Measurements from ENCODE around the gene CENPH. TPM values are rescaled to one million over a fixed set of nuclear protein-coding genes. Genes with fewer than 3 reads are reported as not detected.

Gene CENPH
- total and polyA plus RNA-seq, 2 of the 8 experiments (the other 6 are each of a cell fraction or from before 2014, with no cell fraction given), result 69.0 to 82.8 TPM

- no peak overlapping the region for H2AK5ac ChIP-seq (ENCODE audit: low read depth, low read length)
- H2BK120ac ChIP-seq (replicated peaks; ENCODE audit: low read depth, low read length), result no peak overlapping the region
- H2AFZ ChIP-seq (ENCODE audit: low read length), result no peak overlapping the region
- H3K27ac ChIP-seq (ENCODE audit: low read depth, low read length), result no peak overlapping the region
- H3K79me1 ChIP-seq (ENCODE audit: low read depth, low read length), result no peaks in the 10 kb centered on the region; the same call in 1 of the 2 replicates
- no peak overlapping the region for H3K14ac ChIP-seq (ENCODE audit: insufficient read length)
- H3K9me3 ChIP-seq (ENCODE audit: insufficient read depth in 2 of 2, low read depth in 1 of 2, low read length in 1 of 2), result peaks cover 0 to 6% of the 10 kb centered on the region in 2 experiments; a peak in 2 of 4 replicates
- no peak overlapping the region for H3K56ac ChIP-seq (replicated peaks; ENCODE audit: insufficient read length, low read depth, low read length)
- no peaks in the 10 kb centered on the region for H3K23me2 ChIP-seq (ENCODE audit: low read depth, low read length)
- no peak overlapping the region for H3K9ac ChIP-seq (replicated peaks in 1 of 4; ENCODE audit: extremely low read depth in 1 of 4, low read depth in 3 of 4, low read length in 3 of 4)
- TF ChIP-seq CREB1 (IDR thresholded peaks at IDR 0.05) (no peak), RNF2 (IDR thresholded peaks at IDR 0.05; ENCODE audit: borderline replicate concordance, low read depth, low read length, missing control alignments, poor library complexity, severe bottlenecking) (no peak), GABPA (IDR thresholded peaks at IDR 0.05; ENCODE audit: borderline replicate concordance, insufficient read depth, low read length) (no peak), TCF12 (IDR thresholded peaks at IDR 0.05; ENCODE audit: low read depth, low read length) (no peak)
- CTCF ChIA-PET (ENCODE audit: partially characterized antibody), result no interaction called here
- H4K20me1 ChIP-seq (replicated peaks in 1 of 2; ENCODE audit: control insufficient read depth in 1 of 2, insufficient read depth in 2 of 2, low read length in 2 of 2), result peaks cover 0 to 1% of the 10 kb centered on the region in 2 experiments
- DNase-seq (ENCODE audit: low read depth in 1 of 2, low spot score in 2 of 2), result no peak
- no peak for FAIRE-seq
- H3K4ac ChIP-seq (replicated peaks; ENCODE audit: insufficient read length, low read depth, low read length), result no peak overlapping the region
- H4K8ac ChIP-seq (ENCODE audit: extremely low read depth, insufficient read depth, low read length), result no peak overlapping the region
- no peak overlapping the region for H2BK12ac ChIP-seq (ENCODE audit: low read depth, low read length)
- H4K91ac ChIP-seq (replicated peaks; ENCODE audit: insufficient read length, low read length), result no peak overlapping the region
- H3K36me3 ChIP-seq (ENCODE audit: control insufficient read depth in 2 of 4, insufficient read depth in 4 of 4, low read length in 3 of 4), result peaks cover 0 to 17% (median 5%) of the 10 kb centered on the region in 4 experiments; a peak in 5 of 8 replicates
- POLR2A ChIA-PET (ENCODE audit: partially characterized antibody), result interaction anchor here (1.0 kb wide), 1 partner anchor 13 kb away, joined by 3 read pairs; no protein-coding TSS in a partner anchor
- no peak overlapping the region for H2BK5ac ChIP-seq (ENCODE audit: low read depth, low read length)
- no peaks in the 10 kb centered on the region for H3K4me1 ChIP-seq (replicated peaks in 1 of 4; ENCODE audit: control insufficient read depth in 3 of 4, insufficient read depth in 4 of 4, low read length in 3 of 4)
- no peaks in the 10 kb centered on the region for H3K27me3 ChIP-seq (replicated peaks in 1 of 4; ENCODE audit: control insufficient read depth in 3 of 4, extremely low read depth in 1 of 4, insufficient read depth in 3 of 4, low read length in 3 of 4)
- peaks cover 0 to 13% of the 10 kb centered on the region in 2 experiments; a peak in 2 of 4 replicates for H3K79me2 ChIP-seq (ENCODE audit: control insufficient read depth in 1 of 2, insufficient read depth in 2 of 2, low read length in 2 of 2)
- no peak overlapping the region for H2BK15ac ChIP-seq (ENCODE audit: low read length)
- no peak overlapping the region for H3K18ac ChIP-seq (ENCODE audit: extremely low read depth, low read length)
- H4K5ac ChIP-seq (ENCODE audit: insufficient read length, low read depth, low read length), result no peak overlapping the region
- H3K4me2 ChIP-seq (ENCODE audit: insufficient read depth in 1 of 2, low read depth in 2 of 2, low read length in 2 of 2), result no peak overlapping the region
- H2BK20ac ChIP-seq (ENCODE audit: low read length), result no peak overlapping the region
- no peak overlapping the region for H3K23ac ChIP-seq (ENCODE audit: insufficient read length)
- 94% methylated on average over 8 of the region's 8 CpGs; no CpG with 5 or more reads in 1 of the 2 experiments for WGBS, 2 experiments (ENCODE audit: extremely low coverage in 1 of 2, insufficient coverage in 1 of 2, insufficient read length in 1 of 2, insufficient replicate concordance in 2 of 2, low coverage in 1 of 2, low lambda C conversion rate in 2 of 2, missing lambda C conversion rate in 1 of 2)
- H3K4me3 ChIP-seq (ENCODE audit: extremely low read depth in 1 of 4, insufficient read depth in 2 of 4, low read depth in 3 of 4, low read length in 4 of 4), result no peak overlapping the region
These were observed 35.1 kb downstream of the CENPH start for GRCh38 chr5:69224520-69224919.

Measured in H1 (cell line).